Immature natural killer cell (primary cell): ENCODE data around the gene NTSR2. TPM values are rescaled to one million over a fixed set of nuclear protein-coding genes. Genes with fewer than 3 reads are reported as not detected.
"Not testable (repeated sequence)": the region's sequence is repeated elsewhere in the genome, so short reads cannot be mapped to it uniquely, and the experiment has no call there.

Experiments used
- DNase-seq, 3 donors: peaks; one replicate each; pipeline ENCODE4 v3.0.0; 2022; ENCODE audit warnings: mixed read lengths in 1 of 3
- H3K27ac Mint-ChIP-seq, 6 donors: one replicate each; pipeline ENCODE4 v1.8.0; 2020; ENCODE audit warnings: mixed read lengths in 6 of 6, mild to moderate bottlenecking in 5 of 6, inconsistent platforms in 4 of 6, moderate library complexity in 3 of 6
- H3K27me3 Mint-ChIP-seq, 3 donors: one replicate each; pipeline ENCODE4 v1.8.0; 2020 to 2021; ENCODE audit warnings: low read depth in 3 of 3, mild to moderate bottlenecking in 3 of 3, mixed read lengths in 3 of 3, moderate library complexity in 3 of 3, inconsistent platforms in 1 of 3
- H3K36me3 Mint-ChIP-seq, 3 donors: one replicate each; pipeline ENCODE4 v1.8.0; 2020; ENCODE audit warnings: mixed read lengths in 3 of 3, inconsistent platforms in 2 of 3, mild to moderate bottlenecking in 2 of 3
- H3K4me1 Mint-ChIP-seq, 2 donors: one replicate each; pipeline ENCODE4 v1.8.0; 2020; ENCODE audit warnings: inconsistent platforms in 2 of 2, mild to moderate bottlenecking in 2 of 2, mixed read lengths in 2 of 2, moderate library complexity in 1 of 2
- H3K4me3 Mint-ChIP-seq, 5 donors: one replicate each; pipeline ENCODE4 v1.8.0; 2020; ENCODE audit warnings: mild to moderate bottlenecking in 5 of 5, mixed read lengths in 5 of 5, inconsistent platforms in 3 of 5, moderate library complexity in 3 of 5
- H3K9me3 Mint-ChIP-seq, 6 donors: one replicate each; pipeline ENCODE4 v1.8.0; 2020; ENCODE audit warnings: mild to moderate bottlenecking in 6 of 6, mixed read lengths in 6 of 6, inconsistent platforms in 4 of 6, moderate library complexity in 3 of 6
- polyA plus RNA-seq, 3 donors: library from polyadenylated mRNA; unstranded; fragments of 300-500 nt; fragmentation: Illumina TruSeq; gene quantifications; one replicate each; pipeline ENCODE4 v1.2.3, GENCODE V29; 2021

The NTSR2 gene
- polyA plus RNA-seq, 3 donors from 2014 or later: not detected

- peaks cover 6 to 27% (median 11%) of the 10 kb centered on the region in 3 donors for H3K27me3 Mint-ChIP-seq
- peaks cover 0 to 14% (median 1%) of the 10 kb centered on the region in 6 donors for H3K9me3 Mint-ChIP-seq
- no peak overlapping the region for H3K27ac Mint-ChIP-seq
- no peak overlapping the region for H3K4me3 Mint-ChIP-seq
- DNase-seq: no peak
- H3K36me3 Mint-ChIP-seq: no peaks in the 10 kb centered on the region
- H3K4me1 Mint-ChIP-seq: no peaks in the 10 kb centered on the region
Observed at GRCh38 chr2:11663427-11663826, 6.6 kb downstream of the NTSR2 start.

GRCh38 chr2:11662882-11663281, 7.1 kb downstream of the NTSR2 start:
- Mint-ChIP-seq H3K4me1 (no peaks in the 10 kb centered on the region), H3K9me3 (peaks cover 0 to 14% (median 1%) of the 10 kb centered on the region in 6 donors), H3K36me3 (no peaks in the 10 kb centered on the region), H3K27ac (no peak overlapping the region), H3K4me3 (no peak overlapping the region), H3K27me3 (peaks cover 6 to 27% (median 14%) of the 10 kb centered on the region in 3 donors)
- DNase-seq: no peak

GRCh38 chr2:11661891-11662435, 8.0 kb downstream of the NTSR2 start:
- H3K4me1 Mint-ChIP-seq: no peaks in the 10 kb centered on the region
- no peak overlapping the region for H3K27ac Mint-ChIP-seq
- DNase-seq: no peak
- no peak overlapping the region for H3K4me3 Mint-ChIP-seq
- no peaks in the 10 kb centered on the region for H3K36me3 Mint-ChIP-seq
- peaks cover 0 to 14% (median 1%) of the 10 kb centered on the region in 6 donors for H3K9me3 Mint-ChIP-seq
- peaks cover 3 to 26% (median 12%) of the 10 kb centered on the region in 3 donors for H3K27me3 Mint-ChIP-seq

- DNase-seq, H3K36me3 Mint-ChIP-seq, H3K4me3 Mint-ChIP-seq, H3K4me1 Mint-ChIP-seq, H3K27ac Mint-ChIP-seq: not testable (repeated sequence)
- H3K27me3 Mint-ChIP-seq: peaks cover 3 to 26% (median 12%) of the 10 kb centered on the region in 3 donors
- H3K9me3 Mint-ChIP-seq: peaks cover 0 to 14% (median 1%) of the 10 kb centered on the region in 6 donors
Observed at GRCh38 chr2:11660396-11660795, 9.6 kb downstream of the NTSR2 start.

- no peak for DNase-seq
- H3K9me3 Mint-ChIP-seq: peaks cover 0 to 14% (median 1%) of the 10 kb centered on the region in 6 donors
- no peaks in the 10 kb centered on the region for H3K4me1 Mint-ChIP-seq
- H3K36me3 Mint-ChIP-seq: no peaks in the 10 kb centered on the region
- H3K4me3 Mint-ChIP-seq: no peak overlapping the region
- H3K27me3 Mint-ChIP-seq: peaks cover 3 to 26% (median 12%) of the 10 kb centered on the region in 3 donors
- H3K27ac Mint-ChIP-seq: no peak overlapping the region
Observed at GRCh38 chr2:11659851-11660250, 10.1 kb downstream of the NTSR2 start.

GRCh38 chr2:11659115-11659475, 10.9 kb downstream of the NTSR2 start:
- H3K9me3 Mint-ChIP-seq: peaks cover 0 to 14% (median 1%) of the 10 kb centered on the region in 6 donors
- H3K27ac Mint-ChIP-seq: no peak overlapping the region

GRCh38 chr2:11658208-11659114, 11.5 kb downstream of the NTSR2 start:
- Mint-ChIP-seq H3K36me3 (no peaks in the 10 kb centered on the region), H3K9me3 (peaks cover 0 to 14% (median 1%) of the 10 kb centered on the region in 6 donors), H3K4me3 (no peak overlapping the region), H3K27me3 (peaks cover 3 to 26% (median 12%) of the 10 kb centered on the region in 3 donors), H3K27ac (no peak overlapping the region), H3K4me1 (no peaks in the 10 kb centered on the region)
- no peak for DNase-seq

More at GRCh38 chr2:11659115-11659475, 10.9 kb downstream of the NTSR2 start:
- DNase-seq: no peak
- Mint-ChIP-seq H3K27me3 (peaks cover 3 to 26% (median 12%) of the 10 kb centered on the region in 3 donors), H3K4me3 (no peak overlapping the region), H3K4me1 (no peaks in the 10 kb centered on the region), H3K36me3 (no peaks in the 10 kb centered on the region)

- Mint-ChIP-seq H3K4me1 (no peaks in the 10 kb centered on the region), H3K27ac (no peak overlapping the region), H3K36me3 (no peaks in the 10 kb centered on the region), H3K9me3 (peaks cover 0 to 9% (median 1%) of the 10 kb centered on the region in 6 donors), H3K27me3 (peaks cover under 1 to 19% (median 9%) of the 10 kb centered on the region in 3 donors), H3K4me3 (no peak overlapping the region)
- no peak for DNase-seq
Observed at GRCh38 chr2:11657646-11658045, 12.3 kb downstream of the NTSR2 start.

GRCh38 chr2:11657195-11657594, 12.8 kb downstream of the NTSR2 start:
- DNase-seq: no peak

GRCh38 chr2:11656671-11657101, 13.3 kb downstream of the NTSR2 start:
- Mint-ChIP-seq H3K36me3 (no peaks in the 10 kb centered on the region), H3K9me3 (no peaks in the 10 kb centered on the region), H3K27ac (no peak overlapping the region), H3K4me3 (no peak overlapping the region), H3K27me3 (peaks cover 0 to 14% (median 9%) of the 10 kb centered on the region in 3 donors), H3K4me1 (no peaks in the 10 kb centered on the region)
- DNase-seq: no peak

More at GRCh38 chr2:11657195-11657594, 12.8 kb downstream of the NTSR2 start:
- H3K27ac Mint-ChIP-seq: no peak overlapping the region
- H3K36me3 Mint-ChIP-seq: no peaks in the 10 kb centered on the region
- no peaks in the 10 kb centered on the region for H3K4me1 Mint-ChIP-seq
- H3K9me3 Mint-ChIP-seq: peaks cover 0 to 4% (median under 1%) of the 10 kb centered on the region in 6 donors
- H3K4me3 Mint-ChIP-seq: no peak overlapping the region
- H3K27me3 Mint-ChIP-seq: peaks cover 0 to 19% (median 9%) of the 10 kb centered on the region in 3 donors

GRCh38 chr2:11656252-11656651, 13.7 kb downstream of the NTSR2 start:
- Mint-ChIP-seq H3K27ac (no peak overlapping the region), H3K4me1 (no peaks in the 10 kb centered on the region), H3K27me3 (peaks cover under 1 to 17% (median 8%) of the 10 kb centered on the region in 3 donors), H3K36me3 (no peaks in the 10 kb centered on the region), H3K9me3 (no peaks in the 10 kb centered on the region), H3K4me3 (no peak overlapping the region)
- no peak for DNase-seq

- Mint-ChIP-seq H3K4me1 (no peaks in the 10 kb centered on the region), H3K36me3 (no peaks in the 10 kb centered on the region), H3K27ac (no peak overlapping the region), H3K9me3 (no peaks in the 10 kb centered on the region), H3K4me3 (no peak overlapping the region), H3K27me3 (peaks cover 2 to 13% (median 8%) of the 10 kb centered on the region in 3 donors)
- DNase-seq: no peak
Observed at GRCh38 chr2:11655495-11655894, 14.5 kb downstream of the NTSR2 start.

GRCh38 chr2:11652553-11652952, 17.4 kb downstream of the NTSR2 start:
- H3K27ac Mint-ChIP-seq: no peak overlapping the region
- no peaks in the 10 kb centered on the region for H3K36me3 Mint-ChIP-seq
- no peak for DNase-seq
- H3K9me3 Mint-ChIP-seq: no peaks in the 10 kb centered on the region
- H3K4me3 Mint-ChIP-seq: no peak overlapping the region
- H3K4me1 Mint-ChIP-seq: no peaks in the 10 kb centered on the region
- peaks cover 2 to 9% (median 3%) of the 10 kb centered on the region in 3 donors for H3K27me3 Mint-ChIP-seq

- H3K9me3 Mint-ChIP-seq: no peaks in the 10 kb centered on the region
- H3K27me3 Mint-ChIP-seq: peaks cover 2 to 9% (median 3%) of the 10 kb centered on the region in 3 donors
- DNase-seq: no peak
- H3K27ac Mint-ChIP-seq: no peak overlapping the region
- H3K36me3 Mint-ChIP-seq: no peaks in the 10 kb centered on the region
- H3K4me3 Mint-ChIP-seq: no peak overlapping the region
- H3K4me1 Mint-ChIP-seq: no peaks in the 10 kb centered on the region
Observed at GRCh38 chr2:11651856-11652548, 18.0 kb downstream of the NTSR2 start.
